Stimulated activated CD8-positive, alpha-beta memory T cell treated with anti-CD3 and anti-CD28 coated beads, Interleukin-4, amount 100 ng/mL, for 48 hours (primary cell): ENCODE measurements around the gene OSMR.

Source experiments
- DNase-seq: peaks from one replicate; pipeline ENCODE4 v3.0.0-alpha.2; 2020

The OSMR gene

GRCh38 chr5:38932854-38933408, 87.1 kb downstream of the OSMR start:
- no peak for DNase-seq

GRCh38 chr5:38935437-38935836, 89.6 kb downstream of the OSMR start:
- no peak for DNase-seq

- no peak for DNase-seq
These were observed 90.5 kb downstream of the OSMR start for GRCh38 chr5:38936269-38936668.

- DNase-seq: no peak
These were observed 92.6 kb downstream of the OSMR start for GRCh38 chr5:38938424-38938823.

- DNase-seq: no peak
These were observed 93.2 kb downstream of the OSMR start for GRCh38 chr5:38938973-38939372.

- DNase-seq: no peak
These were observed 94.5 kb downstream of the OSMR start for GRCh38 chr5:38940230-38940858.

GRCh38 chr5:38941912-38942311, 96.1 kb downstream of the OSMR start:
- no peak for DNase-seq

- DNase-seq: no peak
These were observed 98.5 kb downstream of the OSMR start for GRCh38 chr5:38944282-38944681.

- no peak for DNase-seq
These were observed 102.7 kb downstream of the OSMR start for GRCh38 chr5:38948501-38948900.

GRCh38 chr5:38953426-38954012, 107.7 kb downstream of the OSMR start:
- DNase-seq: no peak

GRCh38 chr5:38961691-38962090, 115.9 kb downstream of the OSMR start:
- DNase-seq: no peak

GRCh38 chr5:38968665-38969064, 122.9 kb downstream of the OSMR start:
- DNase-seq: no peak

- DNase-seq: no peak
These were observed 132.2 kb downstream of the OSMR start for GRCh38 chr5:38978036-38978435.

- no peak for DNase-seq
These were observed 133.7 kb downstream of the OSMR start for GRCh38 chr5:38979535-38979934.
